Endometrial microvascular endothelial cells (primary cell): Measurements from ENCODE around the gene PDE8B. TPM values are rescaled to one million over a fixed set of nuclear protein-coding genes. Genes with fewer than 3 reads are reported as not detected.

Experiments
- in situ Hi-C: cut with HindIII; loops from 2 replicates; pipeline ENCODE4 v1.10.0; 2017; ENCODE audit warnings: low sequenced_read_pairs, low pct_unique_long_range_greater_than_20kb; ENCODE audit errors: inconsistent ontology term
- total RNA-seq: library from RNA; depleted of rRNA; stranded (reverse); fragments of >200 nt; gene quantifications from one replicate; pipeline ENCODE4 v1.2.3, GENCODE V29; 2015; ENCODE audit errors: inconsistent ontology term

The PDE8B gene
- total RNA-seq, result not detected

- in situ Hi-C loops, result no loop called here
Observed at GRCh38 chr5:77210091-77210963, at the start of gene PDE8B. PDE8B (plus strand) TSS chr5:77210680; CDS start chr5:77210926, 246 bp downstream.

- in situ Hi-C loops, result no loop called here
Observed at GRCh38 chr5:77163453-77163852, 47.0 kb upstream of the PDE8B start.

- in situ Hi-C loops, result no loop called here
Observed at GRCh38 chr5:77167063-77167462, 43.4 kb upstream of the PDE8B start.

- in situ Hi-C loops, result no loop called here
Observed at GRCh38 chr5:77167695-77168121, 42.8 kb upstream of the PDE8B start.

GRCh38 chr5:77168161-77168878 lies 42.2 kb upstream of the PDE8B start:
- in situ Hi-C loops, result no loop called here

- in situ Hi-C loops, result no loop called here
Observed at GRCh38 chr5:77168879-77169244, 41.6 kb upstream of the PDE8B start.

- in situ Hi-C loops, result no loop called here
Observed at GRCh38 chr5:77170196-77170890, 40.1 kb upstream of the PDE8B start.

- in situ Hi-C loops, result no loop called here
Observed at GRCh38 chr5:77171141-77171910, 39.2 kb upstream of the PDE8B start.

- in situ Hi-C loops, result no loop called here
Observed at GRCh38 chr5:77172713-77173328, 37.7 kb upstream of the PDE8B start.

GRCh38 chr5:77174526-77174925 lies 36.0 kb upstream of the PDE8B start:
- in situ Hi-C loops, result no loop called here

- in situ Hi-C loops, result no loop called here
Observed at GRCh38 chr5:77175231-77175630, 35.2 kb upstream of the PDE8B start.

GRCh38 chr5:77176429-77176828 lies 34.1 kb upstream of the PDE8B start:
- in situ Hi-C loops, result no loop called here

GRCh38 chr5:77177576-77177975 lies 32.9 kb upstream of the PDE8B start:
- in situ Hi-C loops, result no loop called here

GRCh38 chr5:77180167-77181081 lies 30.1 kb upstream of the PDE8B start:
- in situ Hi-C loops, result no loop called here

- in situ Hi-C loops, result no loop called here
Observed at GRCh38 chr5:77181173-77181572, 29.3 kb upstream of the PDE8B start.

GRCh38 chr5:77181596-77182304 lies 28.7 kb upstream of the PDE8B start:
- in situ Hi-C loops, result no loop called here

GRCh38 chr5:77182367-77182766 lies 28.1 kb upstream of the PDE8B start:
- in situ Hi-C loops, result no loop called here
